GM21367 (cell line): Measurements from ENCODE around the gene OR51V1.
A peak's percentile ranks its signal among the peaks of the same experiment; 100 is the strongest.
"Not testable (repeated sequence)": the region's sequence is repeated elsewhere in the genome, so short reads cannot be mapped to it uniquely, and the experiment has no call there.

Experiments used
- ATAC-seq: cut with Tn5 transposase; IDR thresholded peaks from one replicate; pipeline ENCODE4 v1.9.1; 2021; ENCODE audit not compliant: unreplicated experiment

The OR51V1 gene, protein sequence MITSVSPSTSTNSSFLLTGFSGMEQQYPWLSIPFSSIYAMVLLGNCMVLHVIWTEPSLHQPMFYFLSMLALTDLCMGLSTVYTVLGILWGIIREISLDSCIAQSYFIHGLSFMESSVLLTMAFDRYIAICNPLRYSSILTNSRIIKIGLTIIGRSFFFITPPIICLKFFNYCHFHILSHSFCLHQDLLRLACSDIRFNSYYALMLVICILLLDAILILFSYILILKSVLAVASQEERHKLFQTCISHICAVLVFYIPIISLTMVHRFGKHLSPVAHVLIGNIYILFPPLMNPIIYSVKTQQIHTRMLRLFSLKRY

DNA sequence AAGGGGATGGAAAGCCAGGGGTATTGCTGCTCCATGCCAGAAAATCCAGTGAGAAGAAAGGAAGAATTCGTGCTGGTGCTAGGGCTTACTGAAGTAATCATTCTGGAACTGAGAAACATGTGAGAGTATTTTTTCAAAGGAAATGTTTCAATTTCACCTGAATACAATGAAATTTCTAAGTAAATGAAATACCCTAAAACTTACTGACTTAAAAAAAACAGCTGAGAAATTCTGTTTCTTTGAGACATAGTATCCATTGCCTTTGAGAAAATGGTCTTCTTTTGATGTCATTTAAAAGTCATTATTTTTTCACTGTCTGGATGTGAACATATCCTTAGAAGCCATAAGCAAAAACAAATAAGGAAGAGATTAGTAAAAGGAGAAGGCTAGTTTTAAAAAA is at the start of gene OR51V1:
OR51V1 (minus strand) TSS at position 101 of the 400 bp plus-strand sequence; CDS start at position 101, 0 bp downstream.
- no peak for ATAC-seq

DNA sequence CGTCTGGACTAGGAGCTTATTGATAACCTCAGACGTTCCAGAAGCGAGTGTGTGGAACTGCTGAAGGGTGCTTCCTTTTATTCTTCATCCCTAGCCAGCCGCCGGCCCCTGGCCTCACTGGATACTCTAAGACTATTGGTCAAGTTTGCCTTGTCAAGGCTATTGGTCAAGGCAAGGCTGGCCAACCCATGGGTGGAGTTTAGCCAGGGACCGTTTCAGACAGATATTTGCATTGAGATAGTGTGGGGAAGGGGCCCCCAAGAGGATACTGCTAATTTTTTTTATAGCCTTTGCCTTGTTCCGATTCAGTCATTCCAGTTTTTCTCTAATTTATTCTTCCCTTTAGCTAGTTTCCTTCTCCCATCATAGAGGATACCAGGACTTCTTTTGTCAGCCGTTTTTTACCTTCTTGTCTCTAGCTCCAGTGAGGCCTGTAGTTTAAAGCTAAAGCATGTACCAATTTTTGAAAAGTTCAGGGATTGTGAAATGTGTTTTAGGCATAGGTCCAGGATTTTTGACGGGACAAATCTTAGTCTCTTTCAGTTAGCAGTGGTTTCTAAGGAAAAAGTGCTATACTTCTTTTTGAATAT is 49.4 kb upstream of the OR51V1 start, which contains the start of gene HBG1:
HBG1 (minus strand) TSS at position 51 of the 590 bp plus-strand sequence. CDS start 53 bp downstream, outside the sequence.
- ATAC-seq: not testable (repeated sequence)

DNA sequence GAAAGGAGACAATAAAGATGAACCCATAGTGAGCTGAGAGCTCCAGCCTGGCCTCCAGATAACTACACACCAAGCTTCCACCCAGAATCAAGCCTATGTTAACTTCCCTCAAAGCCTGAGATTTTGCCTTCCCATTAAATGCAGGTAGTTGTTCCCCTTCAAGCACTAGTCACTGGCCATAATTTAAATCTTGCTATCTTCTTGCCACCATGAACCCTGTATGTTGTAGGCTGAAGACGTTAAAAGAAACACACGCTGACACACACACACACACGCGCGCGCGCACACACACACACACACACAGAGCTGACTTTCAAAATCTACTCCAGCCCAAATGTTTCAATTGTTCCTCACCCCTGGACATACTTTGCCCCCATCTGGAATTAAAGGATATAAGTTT is 48.0 kb upstream of the OR51V1 start:
- ATAC-seq: not testable (repeated sequence)

DNA sequence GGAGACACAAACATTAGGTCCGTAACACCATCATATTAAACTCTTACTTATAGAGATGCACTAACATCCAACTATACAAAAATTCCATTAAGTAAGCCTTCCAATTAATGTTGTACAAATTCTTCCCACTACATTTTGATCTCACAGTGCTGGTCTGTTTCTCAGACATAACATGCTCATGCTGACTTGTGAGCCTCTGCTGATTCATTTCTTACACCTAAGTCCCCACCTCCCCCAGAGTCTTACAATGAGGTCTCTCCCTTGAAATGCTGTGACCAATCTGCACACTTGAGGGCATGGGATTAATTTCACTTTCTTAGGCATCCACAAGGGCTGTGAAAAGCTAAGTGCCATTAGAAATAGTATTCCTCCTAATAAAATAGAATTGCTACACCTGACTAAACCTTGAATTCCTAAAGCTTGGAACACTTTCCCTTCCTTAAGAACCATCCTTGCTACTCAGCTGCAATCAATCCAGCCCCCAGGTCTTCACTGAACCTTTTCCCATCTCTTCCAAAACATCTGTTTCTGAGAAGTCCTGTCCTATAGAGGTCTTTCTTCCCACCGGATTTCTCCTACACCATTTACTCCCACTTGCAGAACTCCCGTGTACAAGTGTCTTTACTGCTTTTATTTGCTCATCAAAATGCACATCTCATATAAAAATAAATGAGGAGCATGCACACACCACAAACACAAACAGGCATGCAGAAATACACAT is 47.1 kb upstream of the OR51V1 start:
- ATAC-seq: no peak

DNA sequence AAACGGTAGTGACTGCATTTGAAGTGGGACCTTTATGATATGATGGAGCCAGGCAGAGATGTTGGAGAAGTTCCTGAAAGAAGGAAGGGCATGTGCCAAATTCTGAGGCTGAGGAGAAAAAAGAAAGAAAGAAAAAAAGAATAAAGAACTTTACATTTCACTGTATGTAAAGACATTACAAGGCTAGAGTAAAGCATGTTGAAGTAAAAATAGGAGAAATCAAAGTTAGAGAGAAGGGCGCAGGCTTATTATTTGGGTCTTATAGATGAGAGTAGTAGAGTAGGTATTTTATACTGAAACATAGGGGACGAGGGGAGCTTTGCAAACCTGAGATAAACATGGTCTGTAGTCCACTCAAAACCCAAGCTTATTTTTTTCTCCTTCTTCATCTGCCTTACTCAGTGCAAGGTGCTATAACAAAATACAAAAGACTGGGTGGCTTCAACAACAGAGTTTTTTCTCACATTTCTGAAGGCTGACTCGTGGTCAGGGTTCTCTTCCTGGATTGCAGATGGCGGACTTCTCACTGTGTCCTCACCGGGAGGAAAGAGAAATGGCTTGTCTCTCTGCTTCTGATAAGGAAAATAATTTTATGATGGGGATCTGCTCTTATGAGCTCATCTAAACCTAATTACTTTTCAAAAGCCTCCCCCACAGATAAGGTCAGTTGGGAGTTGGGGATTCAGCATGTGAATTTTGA is 46.4 kb upstream of the OR51V1 start:
- ATAC-seq: no peak

DNA sequence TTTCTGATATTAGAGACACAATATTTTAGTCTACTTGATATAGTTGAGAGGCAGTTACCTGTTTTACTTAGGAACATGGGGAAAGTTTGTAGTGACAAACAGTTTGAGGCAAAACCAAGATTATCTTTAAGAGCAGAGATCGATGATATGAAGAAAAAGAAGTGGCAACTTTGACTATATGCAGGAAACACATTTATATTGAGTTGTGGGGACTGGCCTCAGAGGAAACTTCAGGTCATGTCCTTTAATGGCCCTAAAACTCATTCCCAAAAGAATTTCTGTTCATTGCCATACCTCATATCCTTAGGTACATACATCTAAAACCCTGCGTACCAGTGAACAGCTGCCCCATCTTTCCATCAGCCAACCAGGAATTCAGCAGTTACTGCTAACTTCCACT is 44.7 kb upstream of the OR51V1 start:
- ATAC-seq: no peak

DNA sequence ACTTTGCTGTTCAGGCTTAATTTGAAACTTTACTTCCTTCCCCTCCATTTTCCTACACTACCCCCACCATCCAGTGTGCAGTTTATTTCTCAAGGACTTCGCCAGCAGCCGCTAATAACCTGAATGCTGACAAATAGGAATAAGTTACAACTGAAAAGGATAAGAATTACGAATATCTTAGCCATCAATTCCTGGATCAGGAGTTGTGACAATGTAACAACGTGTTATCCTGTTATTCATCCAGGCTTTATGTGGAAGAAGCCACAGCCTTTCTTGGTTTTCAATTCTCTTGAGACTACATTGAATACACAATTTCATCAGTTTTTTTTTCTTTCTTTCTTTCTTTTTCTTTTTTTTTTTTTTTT is 43.3 kb upstream of the OR51V1 start:
- ATAC-seq: no peak

DNA sequence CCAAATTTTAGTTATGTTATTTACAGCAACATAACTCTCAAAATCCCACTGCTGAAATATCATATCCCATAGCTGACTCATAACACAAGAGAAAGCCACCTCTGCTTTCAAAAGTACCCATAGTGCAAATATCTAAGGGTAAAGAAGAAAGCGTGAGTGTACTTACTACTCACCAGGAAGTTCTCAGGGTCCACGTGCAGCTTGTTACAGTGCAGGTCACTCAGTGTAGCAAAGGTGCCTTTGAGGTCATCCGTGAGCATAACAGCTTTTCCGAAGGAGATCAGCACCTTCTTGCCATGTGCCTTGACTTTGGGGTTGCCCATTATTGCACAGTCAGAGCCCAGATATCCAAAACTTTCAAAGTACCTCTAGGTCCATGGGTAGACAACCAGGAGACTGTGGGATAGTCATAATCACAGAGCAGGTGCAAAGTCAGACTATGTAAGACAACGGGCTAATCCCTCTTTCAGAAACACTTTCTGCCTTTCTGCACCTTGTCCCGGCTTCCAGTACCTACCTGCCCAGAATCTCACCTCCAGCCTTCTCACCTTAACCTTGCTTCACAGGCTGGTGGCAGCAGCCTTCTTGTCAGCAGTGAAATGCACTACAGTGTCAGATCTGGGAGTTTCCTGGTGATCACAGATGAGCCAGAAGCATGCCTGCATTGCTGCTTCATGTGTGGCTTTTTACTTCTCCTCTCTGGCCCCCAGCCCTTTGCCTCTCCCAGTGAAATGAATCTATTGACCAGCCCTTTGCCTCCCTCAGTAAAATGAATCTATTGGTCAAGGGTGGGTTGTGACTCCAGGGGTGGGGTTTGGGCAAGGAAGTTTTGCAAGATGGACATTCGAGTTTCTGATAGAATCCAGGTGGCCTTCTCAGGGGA is 42.7 kb upstream of the OR51V1 start:
- ATAC-seq: no peak

DNA sequence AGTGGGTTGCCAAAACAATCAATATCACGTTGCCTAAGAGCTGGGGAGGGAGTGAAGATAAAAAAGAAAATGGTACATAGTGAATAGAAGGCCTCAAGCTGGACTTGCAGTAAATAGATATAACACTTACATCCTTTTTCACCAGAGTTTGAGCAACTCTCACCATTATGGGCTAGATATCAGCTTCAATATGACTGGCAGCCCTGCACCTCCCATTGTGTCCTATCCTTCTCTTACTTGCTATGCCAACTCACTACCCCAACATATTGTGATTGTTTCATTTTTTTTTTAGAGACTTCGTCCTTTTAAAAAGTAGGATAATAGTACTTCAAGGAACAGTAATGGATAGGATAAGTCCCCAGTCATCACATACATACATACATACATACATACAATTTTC is 41.7 kb upstream of the OR51V1 start:
- ATAC-seq: no peak

DNA sequence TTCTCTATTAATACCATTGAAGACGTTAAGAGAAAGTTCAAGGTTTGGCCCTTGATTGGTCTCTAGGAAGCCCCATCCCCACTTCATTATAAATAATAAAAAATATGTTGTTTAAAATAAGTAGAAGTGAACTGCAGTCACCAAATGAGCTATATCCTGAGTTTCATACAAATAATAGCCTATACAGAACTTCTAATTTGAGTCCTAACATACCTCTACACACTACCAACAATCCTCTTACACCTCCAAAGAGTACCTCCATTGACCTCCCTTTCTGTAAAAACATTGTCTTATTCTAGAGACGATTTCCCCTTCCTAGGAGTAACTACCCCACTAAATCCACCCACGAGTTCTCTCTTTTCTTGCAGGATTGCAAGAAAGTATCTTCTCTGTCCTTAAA is 41.0 kb upstream of the OR51V1 start:
- ATAC-seq: no peak

DNA sequence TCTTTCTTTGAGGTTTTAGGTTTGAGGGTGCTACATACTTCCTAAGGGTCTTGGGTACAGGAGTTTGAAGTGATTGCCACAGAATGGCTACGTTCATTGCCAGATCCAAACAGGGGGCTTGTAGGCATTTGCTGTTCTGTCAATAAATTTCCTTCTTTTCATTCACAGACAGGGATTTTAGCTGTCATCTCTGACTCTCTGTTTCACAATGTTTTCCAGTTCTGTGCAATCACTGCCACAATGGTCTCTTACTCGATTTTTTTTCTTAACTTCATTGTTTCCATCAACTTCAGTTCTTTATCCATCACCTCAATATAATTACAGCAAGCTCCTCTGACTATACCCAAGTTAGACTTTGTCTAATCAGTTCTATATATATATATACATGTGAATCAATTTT is 40.0 kb upstream of the OR51V1 start:
- no peak for ATAC-seq

DNA sequence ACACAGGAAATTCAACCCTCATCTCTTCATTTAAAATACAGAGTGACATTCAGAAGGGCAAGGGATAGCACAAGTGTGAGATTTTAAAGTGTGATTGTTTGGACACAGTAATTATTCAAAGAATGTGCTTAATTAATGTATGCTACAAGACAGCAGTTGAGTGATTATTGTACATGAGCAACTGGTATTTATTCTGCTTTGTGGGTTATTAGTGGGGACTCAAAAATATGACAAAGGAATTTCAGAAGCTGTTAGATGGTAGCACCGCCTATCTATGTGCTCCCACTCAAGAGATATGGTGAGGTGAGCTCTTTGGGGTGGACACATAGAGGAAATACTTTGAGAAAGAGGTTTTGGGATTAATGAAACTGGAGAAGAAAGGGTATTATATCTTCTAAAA is 39.6 kb upstream of the OR51V1 start:
- ATAC-seq: no peak

DNA sequence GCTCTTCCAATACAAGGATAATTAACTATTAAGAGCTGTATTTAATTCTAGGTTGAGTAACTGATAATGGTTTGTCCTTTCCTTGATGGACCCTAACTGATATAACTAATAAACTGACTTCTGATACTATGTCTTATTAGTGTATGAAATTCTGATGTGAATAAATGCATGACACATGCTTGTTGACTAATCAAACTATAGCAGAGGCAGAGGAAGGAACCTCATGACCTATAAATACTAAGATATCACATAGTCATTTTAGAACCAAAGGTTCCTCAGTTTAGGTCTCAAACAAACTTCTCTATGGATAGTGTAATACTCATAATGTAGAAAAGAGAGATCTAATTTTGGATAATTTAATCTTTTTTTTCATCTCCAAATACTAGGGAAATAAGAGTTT is 38.6 kb upstream of the OR51V1 start:
- ATAC-seq: no peak

DNA sequence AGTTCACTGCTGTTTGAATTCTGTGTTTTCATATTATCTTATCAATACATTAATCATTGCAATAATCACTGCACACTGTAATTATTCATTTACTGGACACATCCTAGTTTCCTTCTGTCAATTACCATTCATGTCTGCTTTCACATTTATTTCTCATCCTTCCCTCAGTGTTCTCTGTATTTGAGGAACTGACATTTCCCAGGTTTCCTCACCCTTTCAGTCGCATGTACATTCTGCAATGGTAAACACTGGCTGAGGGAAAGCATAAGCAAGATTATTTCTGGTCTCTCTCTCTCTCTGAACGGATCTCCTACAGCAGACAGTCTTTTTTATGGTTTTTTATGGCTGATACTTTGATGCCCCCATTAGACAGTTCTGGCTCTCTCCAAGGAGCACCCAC is 38.0 kb upstream of the OR51V1 start:
- no peak for ATAC-seq

DNA sequence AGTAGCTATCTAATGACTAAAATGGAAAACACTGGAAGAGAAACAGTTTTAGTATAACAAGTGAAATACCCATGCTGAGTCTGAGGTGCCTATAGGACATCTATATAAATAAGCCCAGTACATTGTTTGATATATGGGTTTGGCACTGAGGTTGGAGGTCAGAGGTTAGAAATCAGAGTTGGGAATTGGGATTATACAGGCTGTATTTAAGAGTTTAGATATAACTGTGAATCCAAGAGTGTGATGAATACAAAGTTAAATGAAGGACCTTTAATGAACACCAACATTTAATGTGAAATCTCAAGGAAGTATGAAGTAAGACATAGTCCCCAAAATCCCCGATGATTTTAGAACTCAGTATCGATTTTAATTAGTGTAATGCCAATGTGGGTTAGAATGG is 36.9 kb upstream of the OR51V1 start:
- ATAC-seq: no peak

DNA sequence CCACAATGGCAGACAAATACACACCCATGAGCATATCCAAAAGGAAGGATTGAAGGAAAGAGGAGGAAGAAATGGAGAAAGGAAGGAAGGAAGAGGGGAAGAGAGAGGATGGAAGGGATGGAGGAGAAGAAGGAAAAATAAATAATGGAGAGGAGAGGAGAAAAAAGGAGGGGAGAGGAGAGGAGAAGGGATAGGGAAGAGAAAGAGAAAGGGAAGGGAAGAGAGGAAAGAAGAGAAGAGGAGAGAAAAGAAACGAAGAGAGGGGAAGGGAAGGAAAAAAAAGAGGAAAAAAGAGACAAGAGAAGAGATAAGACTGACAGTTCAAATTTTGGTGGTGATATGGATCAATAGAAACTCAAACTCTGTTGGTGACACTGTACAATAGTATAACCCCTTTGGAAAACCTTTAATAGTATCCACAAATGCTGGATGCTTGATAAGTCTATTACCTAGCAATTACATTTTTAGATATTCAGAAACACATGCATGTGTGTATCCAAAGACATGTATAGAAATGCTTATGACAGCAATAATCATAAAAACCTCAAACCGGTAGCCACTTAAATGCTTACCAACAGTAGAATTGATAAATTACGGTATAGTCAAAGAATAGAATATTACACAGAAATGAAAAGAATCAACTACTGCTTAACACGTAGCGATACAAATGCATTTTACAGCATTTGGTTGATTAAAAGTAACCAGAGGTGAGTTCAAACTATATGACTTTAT is 35.0 kb upstream of the OR51V1 start:
- no peak for ATAC-seq

DNA sequence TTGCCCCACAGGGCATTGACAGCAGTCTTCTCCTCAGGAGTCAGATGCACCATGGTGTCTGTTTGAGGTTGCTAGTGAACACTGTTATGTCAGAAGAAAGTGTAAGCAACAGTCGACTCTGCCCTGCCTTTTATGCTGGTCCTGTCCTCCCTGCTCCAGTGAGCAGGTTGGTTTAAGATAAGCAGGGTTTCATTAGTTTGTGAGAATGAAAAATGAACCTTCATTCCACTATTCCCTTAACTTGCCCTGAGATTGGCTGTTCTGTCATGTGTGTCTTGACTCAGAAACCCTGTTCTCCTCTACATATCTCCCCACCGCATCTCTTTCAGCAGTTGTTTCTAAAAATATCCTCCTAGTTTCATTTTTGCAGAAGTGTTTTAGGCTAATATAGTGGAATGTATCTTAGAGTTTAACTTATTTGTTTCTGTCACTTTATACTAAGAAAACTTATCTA is 33.9 kb upstream of the OR51V1 start, which contains the start of gene HBD:
HBD (minus strand) TSS at position 103 of the 454 bp plus-strand sequence; CDS start at position 53, 50 bp downstream.
- ATAC-seq: peak; percentile 66

DNA sequence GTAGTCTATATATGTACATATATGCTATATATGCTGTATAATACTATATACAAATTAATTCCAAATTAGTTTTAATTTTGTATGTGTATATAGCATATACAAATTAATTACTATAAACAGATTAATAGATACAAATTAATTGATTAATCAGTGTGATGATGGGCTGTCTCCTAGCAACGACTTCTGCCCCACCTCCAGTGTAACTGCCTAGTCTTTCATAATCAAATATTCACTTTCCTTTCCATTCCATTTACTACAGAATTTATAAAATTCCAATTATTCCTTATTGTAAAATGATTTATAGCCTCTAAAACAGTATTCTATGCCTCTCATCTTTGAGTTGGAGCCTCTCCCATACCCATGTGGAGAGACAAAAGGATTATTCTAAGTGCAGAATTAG is 32.8 kb upstream of the OR51V1 start:
- no peak for ATAC-seq

DNA sequence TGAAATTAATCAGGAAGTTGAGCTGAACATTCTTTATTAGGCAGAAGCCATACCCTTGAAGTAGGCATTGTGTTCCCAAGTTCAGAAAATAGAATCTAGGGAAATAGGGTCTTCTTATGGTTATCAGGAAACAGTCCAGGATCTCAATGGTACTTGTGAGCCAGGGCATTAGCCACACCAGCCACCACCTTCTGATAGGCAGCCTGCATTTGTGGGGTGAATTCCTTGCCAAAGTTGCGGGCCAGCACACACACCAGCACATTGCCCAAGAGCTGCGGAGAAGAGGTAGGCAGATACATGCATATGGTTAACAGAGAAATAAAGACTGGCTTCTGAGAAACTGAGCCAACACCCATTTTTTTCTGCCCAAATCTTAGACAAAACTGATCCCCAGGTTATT is 32.3 kb upstream of the OR51V1 start:
- ATAC-seq: no peak

DNA sequence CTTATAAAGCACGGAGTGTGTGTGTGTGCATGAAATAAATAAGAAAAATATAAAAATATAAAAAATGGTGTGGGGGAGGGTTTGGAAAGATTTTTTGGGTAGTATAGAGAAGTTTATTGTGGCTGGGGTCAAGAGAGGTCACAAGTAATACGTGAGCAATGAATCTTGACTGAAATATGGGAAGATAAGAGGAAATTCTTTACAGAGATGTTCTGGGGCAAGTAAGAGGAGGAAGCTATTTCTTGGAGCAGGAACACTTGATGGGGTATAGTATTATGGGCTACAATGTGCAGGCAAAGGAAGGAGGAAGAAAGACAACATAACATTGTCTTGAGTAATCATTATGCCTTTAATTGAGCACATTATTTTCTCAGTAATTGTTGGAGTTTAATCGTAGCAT is 31.7 kb upstream of the OR51V1 start:
- ATAC-seq: no peak
